Keratinocyte (primary cell): ENCODE results near the gene ERC2.

Experiments
- CTCF ChIP-seq, 3 experiments: IDR thresholded peaks in 1 of 3; conservative IDR thresholded peaks in 1 of 3; optimal IDR thresholded peaks in 1 of 3; 2 replicates in 2 of 3; 3 replicates in 1 of 3; pipeline versions ENCODE3 to v1.5.1; 2011; ENCODE audit warnings: low read length in 3 of 3, mild to moderate bottlenecking in 3 of 3, moderate library complexity in 2 of 3, control low read depth in 1 of 3, inconsistent platforms in 1 of 3; ENCODE audit not compliant: insufficient read depth in 2 of 3; ENCODE audit errors: extremely low read depth in 1 of 3
- EZH2 ChIP-seq: IDR thresholded peaks from one replicate; pipeline ENCODE4 v1.6.1; 2012; ENCODE audit warnings: inconsistent platforms, mild to moderate bottlenecking, low read length, moderate library complexity

GRCh38 chr3:56424885-56425284, 43.4 kb downstream of the ERC2 start:
- TF ChIP-seq EZH2 (no peak), CTCF (optimal IDR thresholded peaks at IDR 0.05 in 1 of 3, IDR thresholded peaks at IDR 0.05 in 1 of 3, conservative IDR thresholded peaks at IDR 0.05 in 1 of 3; ENCODE audit: extremely low read depth in 1 of 3, insufficient read depth in 2 of 3, low read length in 3 of 3) (no peak)
